Lower leg skin (tissue), 4 donors: ENCODE results near the gene SOAT2. TPM values are rescaled to one million over a fixed set of nuclear protein-coding genes. Genes with fewer than 3 reads are reported as not detected.
"Not testable (repeated sequence)": the region's sequence is repeated elsewhere in the genome, so short reads cannot be mapped to it uniquely, and the experiment has no call there.

Experiments
- DNase-seq, 2 donors: peaks; one replicate each; pipeline ENCODE4 v3.0.0-alpha.2; 2019; ENCODE audit warnings: low spot score in 2 of 2
- H3K4me3 ChIP-seq: fragments of 200-600 bp; sonication (generic); 2 replicates; pipeline ENCODE4 v1.5.1; 2017; ENCODE audit warnings: mild to moderate bottlenecking, low read depth; ENCODE audit not compliant: poor library complexity, severe bottlenecking
- POLR2A ChIP-seq, 2 donors: fragments of 450-650 bp; IDR thresholded peaks; one replicate each; pipeline ENCODE4 v1.6.1; 2016 to 2017; ENCODE audit warnings: antibody characterized with exemption in 2 of 2, mild to moderate bottlenecking in 1 of 2, moderate library complexity in 1 of 2
- WGBS, 2 donors: methylation state at CpG; one replicate each; pipeline ENCODE4 v1.1.5; 2018; 5-methylcytosine and 5-hydroxymethylcytosine counted together
- intact Hi-C: fragments of 100-400 bp; cut with DNase I; formaldehyde crosslinking; loops from one replicate; pipeline ENCODE4 v1.15.0; 2023; ENCODE audit warnings: low total_unique reads
- total RNA-seq, 4 donors: library from RNA; depleted of rRNA; stranded (reverse); fragments of >200 nt; gene quantifications; one replicate each; pipeline ENCODE4 v1.1.0, GENCODE V29; 2016
- TF ChIP-seq, protein P1 (sequence below), 3 donors: fragments of 450-650 bp; IDR thresholded peaks; one replicate each; pipeline ENCODE4 v1.5.1; 2016; ENCODE audit warnings: antibody characterized with exemption in 3 of 3, mild to moderate bottlenecking in 3 of 3, moderate library complexity in 2 of 3

The SOAT2 gene
- total RNA-seq, 4 donors from 2014 or later, result 0.26 to 0.63 TPM; not detected in 2

DNA sequence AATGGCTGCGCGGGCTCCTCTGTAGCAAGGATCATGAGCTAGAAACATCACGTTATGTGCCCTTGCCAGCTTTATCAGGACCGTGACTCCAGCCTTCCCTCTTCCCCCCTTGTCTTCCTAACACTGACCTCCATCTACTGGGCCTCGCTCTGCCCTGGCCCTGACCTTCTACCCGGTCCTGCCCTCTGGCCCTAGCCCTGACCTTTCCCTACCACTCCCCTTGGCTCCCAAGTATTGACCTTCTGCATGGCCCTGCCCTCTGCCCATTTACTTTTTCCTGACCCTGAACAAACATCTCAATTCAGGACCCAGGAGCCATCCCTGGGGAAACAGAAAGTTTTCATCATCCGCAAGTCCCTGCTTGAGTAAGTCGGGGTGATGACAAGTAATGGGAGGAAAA is 2.0 kb downstream of the SOAT2 start:
- intact Hi-C loops, result no loop called here
- WGBS, 2 donors, result 96 to 98% methylated on average over 8 of the region's 8 CpGs
- DNase-seq, result peak in 1 of 2 donors; percentile 78

DNA sequence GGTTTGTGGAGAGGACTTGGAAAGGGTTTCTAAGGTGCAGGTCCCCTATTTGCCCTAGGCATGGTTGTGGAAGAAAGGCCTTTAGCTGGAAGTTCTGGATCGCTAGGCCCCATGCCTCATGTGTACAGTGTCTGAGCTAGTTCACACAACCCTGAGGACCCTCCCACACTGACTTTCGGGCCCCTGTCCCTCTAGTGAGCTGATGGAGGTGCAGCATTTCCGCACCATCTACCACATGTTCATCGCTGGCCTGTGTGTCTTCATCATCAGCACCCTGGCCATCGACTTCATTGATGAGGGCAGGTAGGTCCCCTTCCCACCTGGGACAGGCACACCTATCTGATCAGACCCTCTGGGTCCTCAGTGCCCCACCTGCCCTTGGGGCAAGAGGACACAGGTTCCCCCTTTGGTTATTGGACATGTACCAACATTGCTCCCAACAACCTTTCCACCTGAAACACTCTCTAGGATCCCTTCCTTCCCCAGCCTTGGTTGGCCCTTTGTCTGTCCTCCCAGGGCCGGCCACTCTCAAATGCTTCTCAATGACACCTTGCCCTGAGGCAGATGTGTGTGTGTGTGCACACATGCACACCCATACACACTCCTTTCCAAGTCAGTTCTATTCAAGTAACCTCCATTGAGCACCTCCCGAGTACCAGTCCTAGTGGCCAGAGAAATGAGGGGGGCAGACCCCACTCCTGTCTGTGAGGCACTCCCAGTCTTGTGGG is 2.6 kb downstream of the SOAT2 start:
- WGBS, 2 donors, result 81 to 94% methylated on average over 7 of the region's 7 CpGs
- intact Hi-C loops, result no loop called here
- peak in 1 of 2 donors; percentile 58 for DNase-seq

More for the DNA sequence above, 2.0 kb downstream of the SOAT2 start:
- TF ChIP-seq, protein P1, sequence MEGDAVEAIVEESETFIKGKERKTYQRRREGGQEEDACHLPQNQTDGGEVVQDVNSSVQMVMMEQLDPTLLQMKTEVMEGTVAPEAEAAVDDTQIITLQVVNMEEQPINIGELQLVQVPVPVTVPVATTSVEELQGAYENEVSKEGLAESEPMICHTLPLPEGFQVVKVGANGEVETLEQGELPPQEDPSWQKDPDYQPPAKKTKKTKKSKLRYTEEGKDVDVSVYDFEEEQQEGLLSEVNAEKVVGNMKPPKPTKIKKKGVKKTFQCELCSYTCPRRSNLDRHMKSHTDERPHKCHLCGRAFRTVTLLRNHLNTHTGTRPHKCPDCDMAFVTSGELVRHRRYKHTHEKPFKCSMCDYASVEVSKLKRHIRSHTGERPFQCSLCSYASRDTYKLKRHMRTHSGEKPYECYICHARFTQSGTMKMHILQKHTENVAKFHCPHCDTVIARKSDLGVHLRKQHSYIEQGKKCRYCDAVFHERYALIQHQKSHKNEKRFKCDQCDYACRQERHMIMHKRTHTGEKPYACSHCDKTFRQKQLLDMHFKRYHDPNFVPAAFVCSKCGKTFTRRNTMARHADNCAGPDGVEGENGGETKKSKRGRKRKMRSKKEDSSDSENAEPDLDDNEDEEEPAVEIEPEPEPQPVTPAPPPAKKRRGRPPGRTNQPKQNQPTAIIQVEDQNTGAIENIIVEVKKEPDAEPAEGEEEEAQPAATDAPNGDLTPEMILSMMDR (IDR thresholded peaks at IDR 0.05), result no peak
- TF ChIP-seq POLR2A (IDR thresholded peaks at IDR 0.05), result no peak
- H3K4me3 ChIP-seq, result no peak overlapping the region

DNA sequence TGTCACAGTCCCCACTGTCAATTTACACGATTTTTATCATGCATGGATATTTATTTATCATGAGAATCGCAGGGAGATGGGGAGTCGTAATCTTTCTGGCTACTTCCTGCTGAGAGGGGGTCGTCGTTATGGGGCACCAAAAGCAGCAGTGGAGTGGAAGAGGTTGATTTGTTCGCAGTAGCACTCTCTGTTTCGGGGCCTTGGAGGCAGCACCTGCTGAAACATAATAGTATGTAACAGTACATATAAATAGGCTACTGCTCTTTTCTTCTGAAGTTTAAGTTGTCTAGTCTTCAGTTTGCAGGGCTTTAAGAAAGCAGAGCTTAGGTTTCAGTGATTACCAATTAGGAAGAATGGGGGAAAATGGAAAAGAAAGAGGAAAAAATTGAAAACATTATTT is 3.8 kb downstream of the SOAT2 start:
- TF ChIP-seq POLR2A (IDR thresholded peaks at IDR 0.05), result no peak
- TF ChIP-seq, protein P1 (IDR thresholded peaks at IDR 0.05), result no peak
- intact Hi-C loops, result no loop called here
- no peak overlapping the region for H3K4me3 ChIP-seq
- WGBS, 2 donors, result 63 to 66% methylated on average over 7 of the region's 7 CpGs
- peak in 1 of 2 donors; percentile 77 for DNase-seq

More for the DNA sequence above, 2.6 kb downstream of the SOAT2 start:
- no peak overlapping the region for H3K4me3 ChIP-seq
- no peak for TF ChIP-seq POLR2A (IDR thresholded peaks at IDR 0.05)
- TF ChIP-seq, protein P1 (IDR thresholded peaks at IDR 0.05), result no peak

DNA sequence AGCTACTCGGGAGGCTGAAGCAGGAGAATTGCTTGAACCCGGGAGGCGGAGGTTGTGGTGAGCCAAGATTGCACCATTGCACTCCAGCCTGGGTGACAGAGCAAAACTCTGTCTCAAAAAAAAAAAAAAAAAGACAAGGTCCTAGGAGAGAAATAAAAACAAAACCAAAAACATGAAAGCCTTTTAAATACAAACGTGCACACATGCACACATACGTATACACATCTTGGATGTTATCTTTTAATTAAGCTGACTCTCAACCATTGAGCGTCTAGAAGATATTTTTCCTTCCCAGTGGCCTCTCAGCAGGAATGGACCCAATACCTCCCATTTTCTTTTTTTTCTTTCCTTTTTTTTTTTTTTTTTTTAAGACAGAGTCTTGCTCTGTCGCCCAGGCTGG is 9.1 kb downstream of the SOAT2 start:
- WGBS, 2 donors, result 92 to 94% methylated on average over 7 of the region's 7 CpGs
- intact Hi-C loops, DNase-seq, H3K4me3 ChIP-seq: not testable (repeated sequence)

DNA sequence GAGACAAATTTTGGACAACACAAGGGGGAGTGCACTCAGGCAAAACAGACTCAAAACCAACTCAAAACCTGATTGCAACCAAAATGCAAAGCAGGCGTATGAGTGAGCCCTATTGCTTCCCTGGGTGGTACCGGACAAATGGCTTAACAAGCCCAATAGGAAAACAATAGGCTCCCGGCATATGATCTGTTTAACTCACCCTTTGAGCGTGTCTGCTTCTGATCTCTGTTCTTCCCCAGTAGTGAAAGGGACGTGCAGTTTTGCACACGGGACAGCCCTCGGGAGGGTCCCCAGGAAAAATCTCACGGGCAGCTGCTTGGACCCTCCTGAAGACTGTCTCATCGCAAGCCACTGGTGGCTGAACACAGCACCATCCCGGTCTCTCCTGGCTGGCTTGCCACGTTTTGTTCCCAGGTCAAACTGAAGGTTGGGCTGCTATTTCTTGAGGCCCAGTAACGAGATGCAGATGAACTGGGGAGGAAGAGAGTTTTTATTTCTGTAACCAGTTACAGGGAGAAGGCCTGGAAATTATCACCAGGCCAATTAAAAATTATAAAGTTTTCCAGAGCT is 9.9 kb downstream of the SOAT2 start:
- no peak overlapping the region for H3K4me3 ChIP-seq
- 73 to 79% methylated on average over 12 of the region's 12 CpGs for WGBS, 2 donors
- intact Hi-C loops, result no loop called here
- TF ChIP-seq, protein P1 (IDR thresholded peaks at IDR 0.05), result no peak
- no peak for TF ChIP-seq POLR2A (IDR thresholded peaks at IDR 0.05)
- DNase-seq, result peak in 1 of 2 donors; percentile 53

DNA sequence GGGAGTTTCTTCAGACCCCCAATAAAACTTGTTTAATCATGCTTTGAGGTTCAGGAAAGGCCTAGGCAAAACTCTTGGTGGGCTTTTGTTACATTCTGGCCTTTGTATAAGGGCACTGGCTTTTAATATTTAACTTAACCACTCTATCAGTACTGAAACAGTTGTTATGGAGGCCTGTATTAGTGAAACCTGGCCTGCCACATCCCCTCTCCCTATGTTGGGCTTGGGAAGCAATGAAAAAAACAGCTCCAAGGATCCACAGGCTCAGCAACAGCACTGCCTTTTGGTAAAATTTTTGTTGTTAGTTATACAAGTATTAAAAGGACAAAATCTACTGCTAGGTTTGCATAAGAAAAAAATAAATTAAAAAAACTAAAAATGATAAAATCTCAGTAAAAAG is 10.7 kb downstream of the SOAT2 start:
- TF ChIP-seq POLR2A (IDR thresholded peaks at IDR 0.05), result no peak
- TF ChIP-seq, protein P1 (IDR thresholded peaks at IDR 0.05), result no peak

More for the DNA sequence above, 10.7 kb downstream of the SOAT2 start:
- intact Hi-C loops, result no loop called here
- peak in 1 of 2 donors; percentile 12 for DNase-seq
- H3K4me3 ChIP-seq, result no peak overlapping the region
